Measurements from ENCODE around the gene RPS19BP1.

- TF ChIP-seq POLR2AphosphoS5 (IDR thresholded peaks at IDR 0.05; ENCODE audit: low read depth, low read length) (no peak), RCOR1 (IDR thresholded peaks at IDR 0.05; ENCODE audit: low read length) (no peak), CTCF (IDR thresholded peaks at IDR 0.05) (no peak)
These were observed 40.4 kb downstream of the RPS19BP1 start for GRCh38 chr22:39492186-39492585.

Data from SK-N-SH (cell line).